Subcutaneous adipose tissue (tissue), 4 donors: ENCODE results near the gene TGFBR3. TPM values are rescaled to one million over a fixed set of nuclear protein-coding genes. Genes with fewer than 3 reads are reported as not detected.

ENCODE experiments used
- CTCF ChIP-seq: fragments of 450-650 bp; IDR thresholded peaks from one replicate; pipeline ENCODE4 v1.5.1; 2016; ENCODE audit warnings: low read depth, mild to moderate bottlenecking, control low read depth, antibody characterized with exemption, moderate library complexity
- total RNA-seq, 4 donors: library from RNA; depleted of rRNA; stranded (reverse); fragments of >200 nt; gene quantifications; one replicate each; pipeline ENCODE4 v1.1.0, GENCODE V29; 2016

TGFBR3 gene
- total RNA-seq, 4 donors from 2014 or later: 206 to 374 (median 284) TPM

GRCh38 chr1:91689641-91690481 lies 196.1 kb downstream of the TGFBR3 start:
- TF ChIP-seq CTCF: no peak

DNA sequence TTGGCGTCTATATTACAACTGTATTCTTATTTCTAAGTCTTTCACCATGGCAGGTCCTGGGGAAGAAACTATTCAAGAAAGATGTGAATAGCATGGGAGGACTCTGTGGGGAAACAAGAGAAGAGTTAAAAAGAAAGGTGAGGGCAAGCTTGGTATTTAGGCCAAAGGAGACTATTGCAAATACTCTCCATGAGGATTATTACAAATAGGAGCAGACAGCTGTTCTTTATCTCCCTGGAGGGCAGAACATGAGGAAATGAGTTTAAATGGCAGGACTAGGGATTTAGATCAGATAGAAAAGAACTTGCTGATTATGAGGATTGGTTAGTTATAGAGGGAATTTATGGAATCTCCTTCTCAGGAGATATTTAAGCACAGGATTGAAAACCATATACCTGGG lies 198.5 kb downstream of the TGFBR3 start:
- no peak for TF ChIP-seq CTCF

DNA sequence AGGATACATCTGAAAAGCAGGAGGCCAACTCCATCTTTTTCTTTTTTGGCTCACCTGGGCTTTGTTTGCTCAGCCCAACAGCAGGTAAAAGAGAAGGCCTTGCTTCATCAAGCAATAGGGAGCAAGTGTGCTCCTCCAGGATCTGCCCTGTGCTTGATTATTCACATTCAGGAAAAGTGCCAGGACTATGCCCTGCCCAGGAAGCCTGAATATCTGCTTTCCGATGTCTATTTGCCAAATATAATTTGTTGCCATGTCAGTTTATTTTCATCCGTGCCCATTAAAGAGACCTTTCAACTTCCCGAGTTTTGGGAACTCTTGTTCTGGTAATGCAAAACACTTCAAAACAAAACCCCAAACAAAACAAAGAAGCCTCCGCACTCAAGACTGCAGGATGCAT lies 200.0 kb downstream of the TGFBR3 start:
- TF ChIP-seq CTCF: no peak

GRCh38 chr1:91684481-91685196 lies 201.3 kb downstream of the TGFBR3 start:
- TF ChIP-seq CTCF: no peak

DNA sequence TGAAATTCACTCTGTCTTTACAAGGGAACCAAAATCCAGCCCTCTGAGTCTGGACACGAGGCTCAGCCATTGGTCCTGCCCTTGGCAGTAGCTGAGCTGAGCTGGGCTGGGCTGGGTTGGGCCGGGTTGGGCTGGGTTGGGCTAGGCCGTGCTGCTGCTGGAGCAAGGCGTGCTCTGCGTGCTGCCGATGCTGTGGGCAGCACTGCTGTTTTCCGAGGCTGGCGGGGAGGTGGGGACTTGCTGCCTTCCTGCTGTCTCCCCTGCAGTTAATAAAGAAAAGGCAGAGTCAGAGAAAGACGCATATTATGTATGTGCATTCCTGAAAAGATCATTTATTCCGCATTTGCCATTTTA lies 202.4 kb downstream of the TGFBR3 start:
- TF ChIP-seq CTCF: no peak

GRCh38 chr1:91682882-91683597 lies 202.9 kb downstream of the TGFBR3 start:
- TF ChIP-seq CTCF: no peak
